ENCODE data around the gene RHBDL3.

The RHBDL3 gene

DNA sequence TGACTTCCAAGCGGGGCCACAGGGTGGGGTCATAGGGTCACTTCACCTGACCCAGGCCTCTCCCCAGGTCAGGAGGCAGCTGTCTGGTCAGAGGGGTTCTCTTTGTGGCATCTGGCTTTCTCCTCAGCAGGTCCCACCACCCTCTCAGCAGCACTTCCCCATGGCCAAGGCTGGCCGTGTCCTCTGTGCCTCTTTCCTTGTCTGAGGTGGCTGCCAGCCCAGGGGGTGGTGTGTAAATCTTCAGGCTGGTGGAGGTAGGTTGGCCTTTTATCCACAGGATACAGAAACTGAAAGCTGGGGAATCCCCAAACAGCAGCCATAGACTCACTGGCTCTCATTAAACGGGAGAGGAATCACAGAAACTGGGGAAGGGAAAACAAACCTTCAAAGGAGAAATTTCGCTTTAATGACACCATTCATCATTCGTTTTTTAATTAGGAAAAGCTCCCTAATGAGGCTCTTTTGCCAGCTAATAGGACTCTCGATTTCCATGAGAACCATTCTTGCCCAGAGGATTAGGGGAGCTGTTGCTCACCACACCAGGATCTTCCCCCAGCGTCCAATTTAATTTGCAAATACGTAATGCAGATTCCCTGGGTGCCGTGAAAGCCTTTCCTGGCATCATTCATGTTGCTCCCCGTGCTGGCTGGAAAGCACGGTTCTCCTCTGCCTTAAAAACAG lies 58.3 kb downstream of the RHBDL3 start:
- TF ChIP-seq, protein P1, sequence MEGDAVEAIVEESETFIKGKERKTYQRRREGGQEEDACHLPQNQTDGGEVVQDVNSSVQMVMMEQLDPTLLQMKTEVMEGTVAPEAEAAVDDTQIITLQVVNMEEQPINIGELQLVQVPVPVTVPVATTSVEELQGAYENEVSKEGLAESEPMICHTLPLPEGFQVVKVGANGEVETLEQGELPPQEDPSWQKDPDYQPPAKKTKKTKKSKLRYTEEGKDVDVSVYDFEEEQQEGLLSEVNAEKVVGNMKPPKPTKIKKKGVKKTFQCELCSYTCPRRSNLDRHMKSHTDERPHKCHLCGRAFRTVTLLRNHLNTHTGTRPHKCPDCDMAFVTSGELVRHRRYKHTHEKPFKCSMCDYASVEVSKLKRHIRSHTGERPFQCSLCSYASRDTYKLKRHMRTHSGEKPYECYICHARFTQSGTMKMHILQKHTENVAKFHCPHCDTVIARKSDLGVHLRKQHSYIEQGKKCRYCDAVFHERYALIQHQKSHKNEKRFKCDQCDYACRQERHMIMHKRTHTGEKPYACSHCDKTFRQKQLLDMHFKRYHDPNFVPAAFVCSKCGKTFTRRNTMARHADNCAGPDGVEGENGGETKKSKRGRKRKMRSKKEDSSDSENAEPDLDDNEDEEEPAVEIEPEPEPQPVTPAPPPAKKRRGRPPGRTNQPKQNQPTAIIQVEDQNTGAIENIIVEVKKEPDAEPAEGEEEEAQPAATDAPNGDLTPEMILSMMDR (IDR thresholded peaks at IDR 0.05; ENCODE audit: extremely low read depth, missing control alignments): no peak
- peak; percentile 37 for DNase-seq (ENCODE audit: low spot score)

DNA sequence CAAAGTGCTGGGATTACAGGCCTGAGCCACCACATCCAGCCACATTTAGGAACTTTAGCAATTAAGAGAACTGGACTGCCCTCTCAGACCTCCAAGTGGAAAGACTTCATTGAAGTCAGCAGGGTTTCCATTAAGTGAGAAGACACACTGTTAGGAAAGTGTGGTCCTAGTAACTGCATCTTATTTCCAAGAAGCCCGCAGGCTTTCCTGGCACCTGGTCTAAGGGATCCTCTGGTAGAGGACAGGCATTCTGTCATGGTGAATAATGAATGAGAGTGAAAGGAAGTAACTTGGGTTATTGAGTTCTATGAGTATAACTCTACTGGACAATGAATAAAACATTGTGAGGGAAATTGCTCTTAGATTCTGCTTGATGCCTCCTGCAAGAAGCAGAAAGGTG lies 62.3 kb downstream of the RHBDL3 start:
- TF ChIP-seq, protein P1 (IDR thresholded peaks at IDR 0.05; ENCODE audit: extremely low read depth, missing control alignments): no peak

DNA sequence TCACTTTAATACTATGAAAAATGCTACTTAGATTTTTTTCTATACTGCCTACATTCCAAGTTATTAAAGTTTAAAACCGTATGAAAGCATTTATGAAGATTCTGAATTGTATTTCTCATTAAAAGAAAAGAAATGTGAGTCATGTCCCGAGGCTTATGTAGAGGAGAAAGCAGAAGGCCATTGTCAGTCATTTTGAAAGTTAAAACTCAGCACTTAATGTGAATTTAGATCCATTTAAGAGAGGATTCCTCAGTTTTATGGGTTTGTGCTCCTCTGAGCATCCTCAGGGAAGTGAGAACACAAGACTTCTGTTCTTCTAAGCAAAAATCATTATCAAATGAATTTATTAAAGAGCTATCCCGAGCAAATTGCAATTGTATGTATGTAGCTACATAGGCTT lies 64.5 kb downstream of the RHBDL3 start:
- TF ChIP-seq, protein P1 (IDR thresholded peaks at IDR 0.05; ENCODE audit: extremely low read depth, missing control alignments): no peak
- no peak for DNase-seq (ENCODE audit: low spot score)

More for the DNA sequence above, 62.3 kb downstream of the RHBDL3 start:
- DNase-seq (ENCODE audit: low spot score): no peak

DNA sequence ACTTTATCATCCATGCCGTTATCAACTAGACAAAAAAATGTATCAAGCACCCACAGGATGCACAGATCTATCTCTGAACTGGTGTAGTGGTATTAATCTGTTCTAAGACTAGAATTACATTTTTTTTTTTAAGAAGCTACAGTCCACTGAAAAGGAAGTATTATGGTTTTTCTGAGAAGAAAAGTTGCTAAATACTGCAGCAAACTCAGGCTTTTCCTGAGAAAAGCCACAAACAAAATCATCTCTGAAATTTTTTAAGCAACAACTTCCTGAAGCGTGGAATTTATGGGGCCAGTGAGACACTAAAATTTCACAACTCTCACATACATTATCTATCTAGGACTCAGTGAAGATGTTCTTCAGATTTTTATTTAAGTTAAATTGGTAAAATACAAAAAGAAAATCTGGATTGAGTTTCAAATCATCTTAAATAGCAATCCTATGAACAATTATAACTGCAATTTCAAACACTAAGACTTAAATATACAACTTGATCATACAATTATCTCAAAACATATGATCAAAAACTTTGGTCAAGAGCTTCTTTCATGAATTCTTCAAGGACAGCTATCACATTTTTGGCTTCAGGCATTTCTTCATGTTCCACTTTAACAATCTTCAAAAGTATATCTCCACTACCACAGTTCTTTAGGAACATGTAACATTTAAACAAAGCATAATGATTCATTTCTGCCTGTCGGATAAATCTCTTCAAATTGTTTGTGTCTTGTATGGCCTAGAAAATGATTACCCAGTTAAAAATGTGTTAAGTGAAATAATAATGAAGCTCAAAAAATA lies 65.8 kb downstream of the RHBDL3 start:
- TF ChIP-seq, protein P1 (IDR thresholded peaks at IDR 0.05; ENCODE audit: extremely low read depth, missing control alignments): no peak
- DNase-seq (ENCODE audit: low spot score): no peak

DNA sequence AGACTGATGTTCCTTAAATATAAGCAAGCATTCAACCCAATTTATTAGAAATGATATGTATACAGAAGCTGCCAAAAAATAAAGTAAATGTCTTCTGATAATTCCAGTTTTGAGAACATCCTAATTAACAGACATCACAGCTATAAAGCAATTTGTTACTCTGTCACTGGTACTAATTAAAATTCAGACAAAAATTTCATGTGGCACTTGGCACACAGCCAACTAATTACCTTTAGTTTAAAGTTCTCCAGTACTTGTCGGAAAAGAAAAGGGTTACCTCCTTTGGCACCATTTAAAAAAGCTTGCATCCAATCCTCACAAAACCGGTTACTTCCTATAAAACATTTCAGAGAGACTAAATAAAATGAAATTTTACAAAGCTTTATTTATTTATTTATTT lies 67.6 kb downstream of the RHBDL3 start:
- DNase-seq (ENCODE audit: low spot score): no peak
- TF ChIP-seq, protein P1 (IDR thresholded peaks at IDR 0.05; ENCODE audit: extremely low read depth, missing control alignments): no peak

DNA sequence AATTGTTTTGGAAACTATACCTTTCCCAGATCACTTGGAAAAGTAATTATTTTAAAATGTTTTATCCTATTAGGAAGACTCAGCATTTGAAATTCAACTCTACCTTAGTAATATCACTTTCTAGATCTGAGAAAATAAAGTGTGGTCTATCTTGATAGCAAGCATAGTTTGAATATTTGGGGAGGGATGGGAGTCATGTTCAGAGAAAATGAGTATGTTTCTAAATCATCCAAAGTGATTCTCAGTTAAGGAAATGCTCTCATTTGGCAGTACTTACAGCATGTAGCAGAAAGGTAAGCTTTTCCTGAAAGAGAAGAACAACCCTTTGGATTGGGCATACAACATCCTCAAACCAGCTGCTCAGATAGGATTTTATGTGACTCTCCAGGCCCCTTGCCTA lies 69.4 kb downstream of the RHBDL3 start:
- TF ChIP-seq, protein P1 (IDR thresholded peaks at IDR 0.05; ENCODE audit: extremely low read depth, missing control alignments): no peak
- no peak for DNase-seq (ENCODE audit: low spot score)

DNA sequence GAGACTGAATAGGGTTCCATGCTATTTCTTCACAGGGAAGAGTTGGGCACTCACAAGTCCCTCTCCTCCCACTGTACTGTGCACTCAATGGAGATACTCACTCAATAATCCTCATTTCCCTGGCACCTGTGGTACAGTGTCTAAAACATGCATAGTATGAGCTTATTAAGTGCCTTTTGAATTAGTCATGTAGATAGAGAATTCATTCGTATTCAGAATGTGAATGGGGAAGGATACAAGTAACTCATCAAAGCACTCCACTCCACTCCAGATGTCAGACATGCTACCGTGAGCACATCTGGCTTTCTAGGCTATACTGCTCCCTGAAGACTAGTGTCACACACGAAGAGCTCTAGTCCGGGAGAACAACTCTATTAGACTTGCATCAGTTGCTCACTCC lies 70.1 kb downstream of the RHBDL3 start:
- TF ChIP-seq, protein P1 (IDR thresholded peaks at IDR 0.05; ENCODE audit: extremely low read depth, missing control alignments): no peak
- no peak for DNase-seq (ENCODE audit: low spot score)

Measured in GM20000 (cell line).